Stomach (tissue), 9 donors: ENCODE measurements around the gene PHTF2. TPM values are rescaled to one million over a fixed set of nuclear protein-coding genes. Genes with fewer than 3 reads are reported as not detected.
A peak's percentile ranks its signal among the peaks of the same experiment; 100 is the strongest.

Experiments
- DNase-seq, 2 donors: peaks; one replicate each; pipeline versions ENCODE4 v3.0.0 to v3.0.0-alpha.2; 2013 to 2019
- H3K27ac ChIP-seq, 5 donors: fragments of 200-600 bp in 4 of 5; sonication (generic) in 4 of 5; one replicate each; pipeline ENCODE4 v1.5.1; 2013 to 2019; ENCODE audit warnings: mild to moderate bottlenecking in 1 of 5, moderate library complexity in 1 of 5
- H3K27me3 ChIP-seq, 3 donors: fragments of 200-600 bp; sonication (generic); one replicate each; pipeline ENCODE4 v1.5.1; 2017 to 2019; ENCODE audit warnings: mixed run types in 1 of 3
- H3K36me3 ChIP-seq, 4 donors: fragments of 200-600 bp; sonication (generic); 1 replicate in 3 of 4; 2 replicates in 1 of 4; pipeline ENCODE4 v1.5.1; 2016 to 2019
- H3K4me1 ChIP-seq, 4 donors: fragments of 200-600 bp; sonication (generic); one replicate each; pipeline ENCODE4 v1.5.1; 2016 to 2019
- H3K4me3 ChIP-seq, 4 donors: fragments of 200-600 bp; sonication (generic) in 3 of 4; one replicate each; pipeline ENCODE4 v1.5.1; 2016 to 2019; ENCODE audit warnings: mild to moderate bottlenecking in 1 of 4
- H3K9me3 ChIP-seq, 4 donors: fragments of 200-600 bp; sonication (generic); one replicate each; pipeline ENCODE4 v1.5.1; 2016 to 2019
- CTCF ChIP-seq, 7 experiments: fragments of 450-650 bp in 4 of 7; fragments of 200-600 bp in 3 of 7; sonication (generic) in 3 of 7; IDR thresholded peaks; one replicate each; pipeline ENCODE4 v1.5.1; 2016 to 2019; ENCODE audit warnings: antibody characterized with exemption in 7 of 7, control low read depth in 2 of 7, mild to moderate bottlenecking in 1 of 7
- EP300 ChIP-seq: sonication (generic); formaldehyde crosslinking; IDR thresholded peaks from one replicate; pipeline ENCODE4 v1.6.1; 2017; ENCODE audit warnings: antibody characterized with exemption
- POLR2A ChIP-seq, 4 donors: fragments of 450-650 bp; IDR thresholded peaks; one replicate each; pipeline ENCODE4 v1.6.1; 2016; ENCODE audit warnings: antibody characterized with exemption in 4 of 4, control low read depth in 2 of 4, mild to moderate bottlenecking in 1 of 4, moderate library complexity in 1 of 4
- POLR2AphosphoS5 ChIP-seq, 3 donors: sonication (generic); formaldehyde crosslinking; IDR thresholded peaks; one replicate each; pipeline ENCODE4 v1.6.1; 2016; ENCODE audit warnings: antibody characterized with exemption in 3 of 3
- WGBS, 5 donors: extraction: QIAGEN DNeasy Blood & Tissue Kit in 3 of 5; methylation state at CpG; one replicate each; pipeline versions ENCODE4 v1.1.5 to v1.1.7; 2013 to 2018; 5-methylcytosine and 5-hydroxymethylcytosine counted together
- intact Hi-C: fragments of 100-400 bp; cut with DNase I; formaldehyde crosslinking; loops from one replicate; pipeline ENCODE4 v1.15.1; 2023; ENCODE audit warnings: low total_unique reads
- polyA plus RNA-seq, 3 donors: library from polyadenylated mRNA; stranded (reverse); fragments of 200-250 nt; gene quantifications; one replicate each; pipeline ENCODE4 v1.2.3, GENCODE V29; 2013
- total RNA-seq, 5 donors: library from RNA; depleted of rRNA; stranded (reverse); fragments of >200 nt; gene quantifications; one replicate each; pipeline versions ENCODE4 v1.1.0 to v1.2.3, GENCODE V29; 2014 to 2016
- donor health status: healthy with polysubstance abuse.
- donor health status: Bipolar disorder and iron deficiency.
- donor health status: healthy.

The PHTF2 gene
- total and polyA plus RNA-seq, 8 donors, result 2.0 to 42.9 (median 12.5) TPM

GRCh38 chr7:77859343-77859742, 60.8 kb downstream of the PHTF2 start:
- H3K27ac ChIP-seq, result no peak overlapping the region

GRCh38 chr7:77862691-77863090, 64.1 kb downstream of the PHTF2 start:
- TF ChIP-seq EP300 (no peak), POLR2AphosphoS5 (IDR thresholded peaks at IDR 0.05) (no peak), CTCF (IDR thresholded peaks at IDR 0.05) (no peak), POLR2A (IDR thresholded peaks at IDR 0.05) (no peak)

More at GRCh38 chr7:77859343-77859742, 60.8 kb downstream of the PHTF2 start:
- no peak for DNase-seq
- 95 to 97% (median 96%) methylated on average over 7 of the region's 7 CpGs for WGBS, 5 donors
- Histone ChIP-seq H3K4me1 (peaks cover 0 to 19% (median 6%) of the 10 kb centered on the region in 4 donors), H3K36me3 (peaks cover 0 to 10% (median 8%) of the 10 kb centered on the region in 4 donors), H3K4me3 (no peak overlapping the region), H3K27me3 (no peaks in the 10 kb centered on the region), H3K9me3 (no peaks in the 10 kb centered on the region)
- intact Hi-C loops, result no loop called here
- TF ChIP-seq POLR2AphosphoS5 (IDR thresholded peaks at IDR 0.05) (no peak), POLR2A (IDR thresholded peaks at IDR 0.05) (no peak), CTCF (IDR thresholded peaks at IDR 0.05) (no peak), EP300 (no peak)

GRCh38 chr7:77863860-77864259, 65.3 kb downstream of the PHTF2 start:
- WGBS, 5 donors, result 71 to 82% (median 76%) methylated on average over 2 of the region's 2 CpGs
- intact Hi-C loops, result no loop called here
- TF ChIP-seq POLR2AphosphoS5 (IDR thresholded peaks at IDR 0.05), result no peak

More at GRCh38 chr7:77862691-77863090, 64.1 kb downstream of the PHTF2 start:
- intact Hi-C loops, result no loop called here
- H3K4me3 ChIP-seq, result no peak overlapping the region
- no peak overlapping the region for H3K27ac ChIP-seq
- H3K27me3 ChIP-seq, result no peaks in the 10 kb centered on the region
- no peaks in the 10 kb centered on the region for H3K36me3 ChIP-seq
- DNase-seq, result peak in 1 of 2 donors; percentile 32
- WGBS, 5 donors, result 58 to 91% (median 77%) methylated on average over 1 of the region's 1 CpG
- no peaks in the 10 kb centered on the region for H3K9me3 ChIP-seq
- H3K4me1 ChIP-seq, result peaks cover 0 to 24% (median 15%) of the 10 kb centered on the region in 4 donors

GRCh38 chr7:77866370-77866769, 67.8 kb downstream of the PHTF2 start:
- intact Hi-C loops, result no loop called here
- no peak for DNase-seq
- no peak overlapping the region for H3K4me3 ChIP-seq
- H3K4me1 ChIP-seq, result peaks cover 0 to 20% (median 12%) of the 10 kb centered on the region in 4 donors
- no peaks in the 10 kb centered on the region for H3K9me3 ChIP-seq
- H3K27ac ChIP-seq, result no peak overlapping the region
- no peaks in the 10 kb centered on the region for H3K27me3 ChIP-seq
- H3K36me3 ChIP-seq, result no peaks in the 10 kb centered on the region
- TF ChIP-seq POLR2AphosphoS5 (IDR thresholded peaks at IDR 0.05) (no peak), EP300 (no peak), CTCF (IDR thresholded peaks at IDR 0.05) (no peak), POLR2A (IDR thresholded peaks at IDR 0.05) (no peak)
- WGBS, 5 donors, result 65 to 92% (median 81%) methylated on average over 3 of the region's 3 CpGs

More at GRCh38 chr7:77863860-77864259, 65.3 kb downstream of the PHTF2 start:
- no peak overlapping the region for H3K4me3 ChIP-seq
- no peaks in the 10 kb centered on the region for H3K36me3 ChIP-seq
- peaks cover 0 to 20% (median 12%) of the 10 kb centered on the region in 4 donors for H3K4me1 ChIP-seq
- H3K9me3 ChIP-seq, result no peaks in the 10 kb centered on the region
- no peak overlapping the region for H3K27ac ChIP-seq
- H3K27me3 ChIP-seq, result no peaks in the 10 kb centered on the region
- no peak for DNase-seq

GRCh38 chr7:77866786-77867536, 68.4 kb downstream of the PHTF2 start:
- Histone ChIP-seq H3K36me3 (no peaks in the 10 kb centered on the region), H3K4me1 (peaks cover 0 to 20% (median 12%) of the 10 kb centered on the region in 4 donors), H3K27ac (no peak overlapping the region), H3K27me3 (no peaks in the 10 kb centered on the region), H3K4me3 (no peak overlapping the region), H3K9me3 (no peaks in the 10 kb centered on the region)
- intact Hi-C loops, result no loop called here
- DNase-seq, result peak in 1 of 2 donors; percentile 50
- TF ChIP-seq POLR2A (IDR thresholded peaks at IDR 0.05) (no peak), CTCF (IDR thresholded peaks at IDR 0.05) (no peak), EP300 (no peak), POLR2AphosphoS5 (IDR thresholded peaks at IDR 0.05) (no peak)
- WGBS, 5 donors, result 57 to 63% (median 60%) methylated on average over 3 of the region's 3 CpGs
